Measurements from ENCODE around the gene ADSS1.

DNA sequence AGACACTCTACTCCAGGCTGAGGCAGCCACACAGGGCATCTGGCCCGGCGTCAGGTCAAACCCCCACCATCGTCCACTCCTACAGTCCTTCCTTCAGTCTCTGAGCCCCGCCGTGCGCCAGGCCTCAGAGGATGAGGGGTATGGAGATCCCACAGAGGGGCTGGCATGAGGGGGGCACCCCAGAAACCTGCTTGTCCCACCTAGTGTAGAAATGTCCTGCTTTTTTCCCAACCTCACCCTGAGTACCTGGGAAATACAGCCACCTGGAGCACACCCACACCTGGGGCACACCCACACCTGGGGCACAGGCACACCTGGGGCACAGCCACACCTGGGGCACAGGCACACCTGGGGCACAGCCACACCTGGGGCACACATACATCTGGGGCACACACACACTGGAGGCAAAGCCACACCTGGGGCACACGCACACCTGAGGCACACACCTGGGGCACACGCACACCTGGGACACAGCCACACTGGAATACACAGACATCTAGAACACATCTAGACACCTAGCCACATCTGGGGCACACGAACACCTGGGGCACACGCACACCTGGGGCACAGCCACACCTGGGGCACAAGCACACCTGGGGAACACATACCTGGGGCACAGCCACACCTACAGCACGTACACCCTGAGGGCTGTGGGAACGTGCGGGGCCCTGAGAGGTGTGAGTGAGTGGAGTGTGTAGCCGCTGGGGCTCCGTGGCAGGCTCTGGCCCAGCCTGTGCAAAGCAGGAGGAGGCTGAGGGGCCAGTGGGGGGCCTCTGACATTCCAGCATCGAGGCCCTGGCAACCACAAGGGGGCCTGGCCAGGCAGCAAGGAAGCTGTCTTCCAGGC lies 53.2 kb downstream of the ADSS1 start:
- no peak for TF ChIP-seq GATA3 (IDR thresholded peaks at IDR 0.05; ENCODE audit: low read depth, low read length)
- no peak for TF ChIP-seq GATA2 (IDR thresholded peaks at IDR 0.05; ENCODE audit: low read depth, low read length)

All from SH-SY5Y (cell line).